Fibroblast of villous mesenchyme (primary cell): Measurements from ENCODE around the gene XKR7. TPM values are rescaled to one million over a fixed set of nuclear protein-coding genes. Genes with fewer than 3 reads are reported as not detected.

Experiments
- DNase-seq: peaks from one replicate; pipeline ENCODE4 v3.0.0-alpha.2; 2010; ENCODE audit warnings: low read depth
- H3K4me3 ChIP-seq: 2 replicates; pipeline ENCODE4 v1.5.1; 2011; ENCODE audit warnings: low read depth, mild to moderate bottlenecking, low read length
- total RNA-seq: library from RNA; depleted of rRNA; stranded (reverse); fragments of >200 nt; gene quantifications from 2 replicates; pipeline ENCODE4 v1.2.3, GENCODE V29; 2012
- TF ChIP-seq, protein P1 (sequence below): IDR thresholded peaks from 2 replicates; pipeline ENCODE4 v1.5.1; 2012; ENCODE audit warnings: low read depth, mild to moderate bottlenecking, low read length; ENCODE audit not compliant: insufficient read depth

The XKR7 gene
- total RNA-seq, 1 donor, result not detected

DNA sequence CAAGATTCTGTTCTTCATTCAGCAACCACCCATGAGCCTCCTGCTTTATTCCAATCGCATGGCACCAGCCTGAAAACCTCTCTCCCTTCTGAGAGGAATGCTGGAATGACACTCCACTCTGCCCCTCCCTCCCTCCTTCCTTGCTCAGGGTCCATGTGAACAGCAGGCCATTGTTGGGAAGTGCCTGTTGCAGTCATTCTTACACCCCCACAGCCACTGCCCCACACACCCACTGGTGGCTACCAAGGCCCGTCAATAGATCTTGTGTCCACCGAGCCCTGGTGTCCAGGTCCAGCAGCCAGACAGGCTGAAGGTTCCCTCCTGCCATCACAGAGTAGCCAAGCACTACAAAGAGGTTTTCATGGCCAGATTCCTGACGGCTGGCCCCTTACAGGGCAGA lies 22.6 kb upstream of the XKR7 start:
- no peak for DNase-seq
- TF ChIP-seq, protein P1, sequence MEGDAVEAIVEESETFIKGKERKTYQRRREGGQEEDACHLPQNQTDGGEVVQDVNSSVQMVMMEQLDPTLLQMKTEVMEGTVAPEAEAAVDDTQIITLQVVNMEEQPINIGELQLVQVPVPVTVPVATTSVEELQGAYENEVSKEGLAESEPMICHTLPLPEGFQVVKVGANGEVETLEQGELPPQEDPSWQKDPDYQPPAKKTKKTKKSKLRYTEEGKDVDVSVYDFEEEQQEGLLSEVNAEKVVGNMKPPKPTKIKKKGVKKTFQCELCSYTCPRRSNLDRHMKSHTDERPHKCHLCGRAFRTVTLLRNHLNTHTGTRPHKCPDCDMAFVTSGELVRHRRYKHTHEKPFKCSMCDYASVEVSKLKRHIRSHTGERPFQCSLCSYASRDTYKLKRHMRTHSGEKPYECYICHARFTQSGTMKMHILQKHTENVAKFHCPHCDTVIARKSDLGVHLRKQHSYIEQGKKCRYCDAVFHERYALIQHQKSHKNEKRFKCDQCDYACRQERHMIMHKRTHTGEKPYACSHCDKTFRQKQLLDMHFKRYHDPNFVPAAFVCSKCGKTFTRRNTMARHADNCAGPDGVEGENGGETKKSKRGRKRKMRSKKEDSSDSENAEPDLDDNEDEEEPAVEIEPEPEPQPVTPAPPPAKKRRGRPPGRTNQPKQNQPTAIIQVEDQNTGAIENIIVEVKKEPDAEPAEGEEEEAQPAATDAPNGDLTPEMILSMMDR, result no peak
- H3K4me3 ChIP-seq, result no peak overlapping the region

DNA sequence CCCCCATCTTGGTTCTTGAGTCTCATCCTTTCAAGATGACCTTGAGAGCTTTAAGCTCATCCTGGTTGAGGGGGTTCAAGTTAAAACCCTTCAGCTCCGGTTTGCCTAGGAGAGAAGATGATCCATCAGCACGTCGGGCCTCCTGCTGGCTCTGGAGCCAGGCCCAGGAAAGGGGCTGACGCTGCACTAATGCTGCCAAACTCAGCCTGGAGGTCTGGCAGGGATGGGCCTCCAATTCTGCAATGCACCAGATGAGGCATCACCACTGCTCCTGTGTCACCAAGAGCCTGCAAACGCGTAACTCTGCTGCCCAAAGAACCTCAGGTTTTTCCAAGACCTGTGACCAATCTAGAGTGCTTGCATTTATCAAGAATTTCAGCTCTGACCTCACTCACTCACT lies 22.2 kb upstream of the XKR7 start:
- TF ChIP-seq, protein P1, result no peak
- no peak for DNase-seq

DNA sequence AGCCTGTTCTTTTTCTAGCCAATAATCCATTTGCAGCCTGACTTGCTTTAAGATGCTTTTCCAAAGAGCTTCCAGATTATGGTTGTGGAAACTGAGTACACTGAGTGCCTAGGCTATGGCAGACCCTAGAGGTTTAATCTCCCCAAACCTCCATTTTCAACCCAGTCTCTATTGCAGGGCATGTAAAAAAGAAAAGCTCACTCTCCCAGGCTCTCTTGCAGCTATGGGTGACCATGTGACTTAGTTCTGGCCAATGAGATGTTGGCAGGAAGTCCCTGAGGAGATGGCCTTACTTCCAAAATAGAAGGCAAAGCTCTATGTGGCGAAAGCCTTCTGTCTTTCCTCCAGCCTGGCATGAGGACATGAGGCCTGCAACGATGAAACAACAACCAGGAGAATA lies 19.9 kb upstream of the XKR7 start:
- no peak for DNase-seq
- TF ChIP-seq, protein P1, result no peak
- no peak overlapping the region for H3K4me3 ChIP-seq

More for the DNA sequence above, 22.2 kb upstream of the XKR7 start:
- H3K4me3 ChIP-seq, result no peak overlapping the region

DNA sequence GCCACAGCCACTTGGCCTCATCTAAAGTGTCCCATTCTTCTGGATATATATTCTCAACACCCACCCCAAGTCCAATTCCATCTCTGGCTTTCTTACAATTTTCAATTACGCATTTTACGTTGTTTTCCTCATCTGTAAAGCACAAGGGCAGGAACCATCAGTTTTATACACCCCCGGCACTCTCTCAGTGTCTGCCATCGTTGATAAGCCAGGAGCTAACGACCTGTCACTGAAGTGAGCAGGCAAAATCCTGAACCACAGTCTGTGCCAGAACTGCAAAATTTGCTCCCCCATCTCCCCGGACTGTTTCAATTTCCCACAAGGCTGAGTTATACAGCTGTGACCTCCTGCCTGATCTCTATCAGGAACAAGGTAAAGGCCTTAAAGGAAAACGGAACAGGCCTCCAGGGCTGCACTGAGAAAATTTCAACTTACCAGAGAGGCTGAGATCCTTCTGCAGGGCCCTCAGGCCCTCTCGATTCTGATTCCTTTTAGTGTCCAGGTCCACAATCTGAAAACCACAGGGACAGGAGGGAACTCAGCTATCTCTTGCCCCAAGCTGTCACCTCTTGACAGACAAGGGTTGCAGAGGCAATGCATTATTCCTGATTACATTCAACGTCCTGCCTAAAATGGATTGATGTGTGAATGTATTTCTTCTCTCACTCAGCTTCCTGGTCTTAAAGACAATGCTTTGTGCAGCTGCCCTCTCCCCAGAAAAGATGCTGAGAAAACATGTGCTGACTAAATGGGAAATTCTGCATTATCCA lies 17.9 kb upstream of the XKR7 start:
- DNase-seq, result no peak
- TF ChIP-seq, protein P1, result no peak
- no peak overlapping the region for H3K4me3 ChIP-seq

DNA sequence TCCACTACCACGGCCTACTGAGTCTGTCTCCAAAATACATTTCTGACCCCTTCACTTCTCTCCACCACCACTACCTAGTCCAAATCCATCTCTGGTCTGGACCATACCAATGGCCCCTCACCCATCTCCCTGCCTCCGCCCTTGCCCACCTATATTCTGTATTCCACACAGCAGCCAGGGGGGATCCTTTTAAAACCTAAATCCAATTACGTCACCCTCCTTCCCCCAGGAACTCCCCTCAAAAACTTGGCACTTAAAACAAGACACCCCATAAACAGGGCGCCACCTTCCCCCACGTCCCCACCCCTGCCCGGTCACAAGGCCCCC lies 16.8 kb upstream of the XKR7 start:
- DNase-seq, result no peak
- H3K4me3 ChIP-seq, result peak overlapping the region; percentile 96
- TF ChIP-seq, protein P1, result no peak

- TF ChIP-seq, protein P1, result peak; percentile 89
- peak within 1 kb of the TSS; percentile 96 for H3K4me3 ChIP-seq
- peak; percentile 96 for DNase-seq
Measured at GRCh38 chr20:31951530-31952453, 16.2 kb upstream of the XKR7 start, which contains the start of gene PDRG1. PDRG1 (minus strand) TSS chr20:31952046; CDS start chr20:31951961, 85 bp downstream.
